Adrenal gland (tissue), 5 donors: Measurements from ENCODE around the gene TRIM47.
A peak's percentile ranks its signal among the peaks of the same experiment; 100 is the strongest.

ENCODE experiments used
- POLR2A ChIP-seq, 2 donors: fragments of 450-650 bp; IDR thresholded peaks; one replicate each; pipeline ENCODE4 v1.6.1; 2017; ENCODE audit warnings: antibody characterized with exemption in 2 of 2, mild to moderate bottlenecking in 2 of 2, moderate library complexity in 1 of 2
- TF ChIP-seq, protein P1 (sequence below), 6 experiments: fragments of 450-650 bp in 4 of 6; fragments of 200-600 bp in 2 of 6; sonication (generic) in 1 of 6; IDR thresholded peaks; 1 replicate in 5 of 6; 2 replicates in 1 of 6; pipeline versions ENCODE4 v1.5.1 to v1.8.0; 2016 to 2021; ENCODE audit warnings: antibody characterized with exemption in 6 of 6, mild to moderate bottlenecking in 2 of 6, moderate library complexity in 1 of 6
- donor health status: DM: no; HTN: no; CAD: no.

DNA sequence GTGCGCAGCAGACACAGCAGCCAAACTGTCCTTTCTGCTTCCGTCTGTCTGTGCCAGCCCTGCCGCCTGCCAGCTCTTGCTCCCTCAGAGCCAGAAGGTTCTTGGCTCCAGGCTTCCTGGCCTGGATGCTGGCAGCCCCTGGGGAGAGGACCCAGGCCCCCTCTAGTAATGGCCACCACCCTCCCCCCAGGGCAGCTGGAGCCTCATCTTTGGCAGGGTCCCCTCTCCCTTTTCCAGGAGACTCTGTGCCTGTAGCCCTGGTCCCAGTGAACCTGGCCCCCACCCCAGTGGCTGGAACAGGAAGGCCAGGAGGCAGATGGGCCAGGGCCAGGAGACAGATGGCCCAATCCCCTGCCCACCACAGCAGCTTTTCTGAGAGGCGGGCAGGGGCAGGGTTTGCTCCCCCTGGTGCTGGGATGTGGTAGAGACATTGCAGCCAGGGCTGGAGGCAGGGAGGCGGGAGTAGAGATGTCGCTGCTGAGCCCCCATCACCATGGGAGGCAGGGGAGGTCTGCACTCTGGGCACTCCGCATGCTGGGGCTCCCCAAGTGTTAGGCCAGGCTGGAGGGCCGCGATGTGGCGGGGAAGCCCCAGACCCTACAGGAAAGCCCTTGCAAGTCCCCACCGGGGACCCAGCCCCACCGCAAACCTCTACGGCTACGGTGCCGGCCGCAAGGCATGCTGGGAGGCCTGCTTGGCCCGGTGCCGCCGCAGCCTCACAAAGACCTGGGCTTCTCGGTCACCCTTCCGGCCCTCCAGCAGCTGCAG is 50.9 kb downstream of the TRIM47 start:
- TF ChIP-seq, protein P1, sequence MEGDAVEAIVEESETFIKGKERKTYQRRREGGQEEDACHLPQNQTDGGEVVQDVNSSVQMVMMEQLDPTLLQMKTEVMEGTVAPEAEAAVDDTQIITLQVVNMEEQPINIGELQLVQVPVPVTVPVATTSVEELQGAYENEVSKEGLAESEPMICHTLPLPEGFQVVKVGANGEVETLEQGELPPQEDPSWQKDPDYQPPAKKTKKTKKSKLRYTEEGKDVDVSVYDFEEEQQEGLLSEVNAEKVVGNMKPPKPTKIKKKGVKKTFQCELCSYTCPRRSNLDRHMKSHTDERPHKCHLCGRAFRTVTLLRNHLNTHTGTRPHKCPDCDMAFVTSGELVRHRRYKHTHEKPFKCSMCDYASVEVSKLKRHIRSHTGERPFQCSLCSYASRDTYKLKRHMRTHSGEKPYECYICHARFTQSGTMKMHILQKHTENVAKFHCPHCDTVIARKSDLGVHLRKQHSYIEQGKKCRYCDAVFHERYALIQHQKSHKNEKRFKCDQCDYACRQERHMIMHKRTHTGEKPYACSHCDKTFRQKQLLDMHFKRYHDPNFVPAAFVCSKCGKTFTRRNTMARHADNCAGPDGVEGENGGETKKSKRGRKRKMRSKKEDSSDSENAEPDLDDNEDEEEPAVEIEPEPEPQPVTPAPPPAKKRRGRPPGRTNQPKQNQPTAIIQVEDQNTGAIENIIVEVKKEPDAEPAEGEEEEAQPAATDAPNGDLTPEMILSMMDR (IDR thresholded peaks at IDR 0.05) = peak; percentile 61 to 83 (median 67)
- TF ChIP-seq POLR2A (IDR thresholded peaks at IDR 0.05) = no peak
